Stomach (tissue), 4 donors: Measurements from ENCODE around the gene AKT2.

Experiments used
- POLR2AphosphoS5 ChIP-seq, 3 donors: sonication (generic); formaldehyde crosslinking; IDR thresholded peaks; one replicate each; pipeline ENCODE4 v1.6.1; 2016; ENCODE audit warnings: antibody characterized with exemption in 3 of 3
- TF ChIP-seq, protein P1 (sequence below), 7 experiments: fragments of 450-650 bp in 4 of 7; fragments of 200-600 bp in 3 of 7; sonication (generic) in 3 of 7; IDR thresholded peaks; one replicate each; pipeline ENCODE4 v1.5.1; 2016 to 2019; ENCODE audit warnings: antibody characterized with exemption in 7 of 7, control low read depth in 2 of 7, mild to moderate bottlenecking in 1 of 7

DNA sequence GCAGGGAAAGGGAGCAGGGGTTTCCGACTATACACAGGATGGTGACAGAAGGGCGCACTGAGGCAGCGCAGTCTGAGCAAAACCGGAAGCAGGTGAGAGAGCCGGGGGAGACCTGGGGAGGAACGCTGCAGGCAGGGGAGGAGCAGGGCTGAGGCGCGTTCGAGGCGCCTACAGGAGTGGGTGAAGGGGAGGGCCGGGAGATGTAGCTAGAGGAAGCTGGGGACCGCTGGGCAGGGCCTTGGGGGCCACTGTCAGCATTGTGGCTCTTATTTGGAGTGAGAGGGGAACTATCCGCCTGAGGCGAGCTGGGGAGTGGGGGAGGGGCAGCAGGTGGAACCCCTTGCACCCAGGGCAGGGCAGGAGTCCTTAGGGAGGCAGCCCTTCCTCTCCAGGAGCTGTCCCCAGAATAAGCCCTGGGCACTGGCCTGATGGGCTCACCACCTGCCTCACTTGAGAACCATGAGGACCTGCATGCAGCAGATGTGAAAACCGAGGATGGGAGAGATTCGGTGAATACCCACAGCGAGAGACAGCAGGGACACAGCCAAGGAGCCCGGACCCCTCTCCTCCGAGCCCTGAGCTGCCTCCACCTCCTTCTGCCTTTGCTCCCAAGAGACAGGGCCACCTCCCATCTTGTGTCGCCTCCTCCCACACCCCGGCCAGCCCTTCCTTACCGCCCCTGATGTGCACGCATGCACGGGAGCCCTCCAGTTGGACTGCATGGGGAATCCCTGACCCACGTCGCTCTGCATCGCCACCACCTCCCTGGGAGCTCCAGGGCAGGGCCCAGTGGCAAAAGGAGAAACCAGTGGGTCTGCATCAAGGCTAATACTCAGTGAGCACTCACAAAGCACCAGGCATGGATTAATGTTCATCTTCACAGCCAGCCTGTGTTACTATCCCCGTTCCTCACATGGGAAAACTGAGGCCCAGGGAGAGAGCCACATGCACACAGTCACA is 10.3 kb downstream of the AKT2 start:
- TF ChIP-seq, protein P1, sequence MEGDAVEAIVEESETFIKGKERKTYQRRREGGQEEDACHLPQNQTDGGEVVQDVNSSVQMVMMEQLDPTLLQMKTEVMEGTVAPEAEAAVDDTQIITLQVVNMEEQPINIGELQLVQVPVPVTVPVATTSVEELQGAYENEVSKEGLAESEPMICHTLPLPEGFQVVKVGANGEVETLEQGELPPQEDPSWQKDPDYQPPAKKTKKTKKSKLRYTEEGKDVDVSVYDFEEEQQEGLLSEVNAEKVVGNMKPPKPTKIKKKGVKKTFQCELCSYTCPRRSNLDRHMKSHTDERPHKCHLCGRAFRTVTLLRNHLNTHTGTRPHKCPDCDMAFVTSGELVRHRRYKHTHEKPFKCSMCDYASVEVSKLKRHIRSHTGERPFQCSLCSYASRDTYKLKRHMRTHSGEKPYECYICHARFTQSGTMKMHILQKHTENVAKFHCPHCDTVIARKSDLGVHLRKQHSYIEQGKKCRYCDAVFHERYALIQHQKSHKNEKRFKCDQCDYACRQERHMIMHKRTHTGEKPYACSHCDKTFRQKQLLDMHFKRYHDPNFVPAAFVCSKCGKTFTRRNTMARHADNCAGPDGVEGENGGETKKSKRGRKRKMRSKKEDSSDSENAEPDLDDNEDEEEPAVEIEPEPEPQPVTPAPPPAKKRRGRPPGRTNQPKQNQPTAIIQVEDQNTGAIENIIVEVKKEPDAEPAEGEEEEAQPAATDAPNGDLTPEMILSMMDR (IDR thresholded peaks at IDR 0.05): no peak
- TF ChIP-seq POLR2AphosphoS5 (IDR thresholded peaks at IDR 0.05): no peak
